GM18505 (cell line): Measurements from ENCODE around the gene LLCFC1.

Source experiments
- ATAC-seq: cut with Tn5 transposase; IDR thresholded peaks from one replicate; pipeline ENCODE4 v1.9.1; 2021; ENCODE audit not compliant: unreplicated experiment
- POLR2A ChIP-seq: IDR thresholded peaks from 4 replicates; pipeline ENCODE4 v1.6.1; 2011; ENCODE audit warnings: borderline replicate concordance; ENCODE audit not compliant: insufficient read depth, insufficient read length; ENCODE audit errors: extremely low read depth

LLCFC1 gene

DNA sequence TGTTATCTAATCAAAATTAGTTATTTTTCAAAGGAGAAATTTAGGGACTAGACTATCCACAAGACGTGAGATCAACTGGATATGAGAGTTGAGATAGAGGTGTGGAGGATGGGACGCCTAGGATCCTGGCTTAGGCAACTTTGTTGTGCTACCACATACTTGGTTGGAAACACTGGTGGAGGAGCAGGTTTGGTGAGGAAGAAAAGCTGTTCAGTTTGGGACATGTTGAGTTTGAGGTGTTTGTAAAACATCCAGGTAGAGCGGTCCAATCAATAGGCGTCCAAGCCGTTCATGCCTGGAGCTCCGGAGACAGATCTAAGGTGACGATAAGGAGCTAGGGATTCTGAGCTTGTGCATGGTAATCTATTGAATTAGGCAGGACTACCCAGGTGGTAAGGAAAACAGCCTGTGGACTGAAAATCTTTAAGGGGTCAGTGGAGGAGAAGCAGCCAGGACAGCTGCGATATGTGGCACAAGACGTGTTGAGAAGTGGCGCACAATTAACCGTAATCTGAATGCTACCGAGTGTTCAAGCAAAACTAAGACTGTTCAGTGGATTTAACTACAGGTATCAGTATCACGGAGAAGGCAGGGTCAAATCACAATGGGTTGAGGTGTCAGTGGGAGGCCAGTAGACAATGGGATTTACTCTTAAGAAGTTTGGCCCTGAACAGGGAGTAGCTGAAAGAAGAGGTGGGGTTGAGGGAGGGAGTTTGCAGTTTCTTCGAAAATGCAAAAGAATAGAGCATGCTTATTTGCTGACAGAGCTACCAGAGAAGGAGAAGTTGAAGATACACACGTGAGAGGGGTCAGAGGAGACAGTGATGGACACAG is 37.6 kb upstream of the LLCFC1 start:
- TF ChIP-seq POLR2A, result no peak
- no peak for ATAC-seq

DNA sequence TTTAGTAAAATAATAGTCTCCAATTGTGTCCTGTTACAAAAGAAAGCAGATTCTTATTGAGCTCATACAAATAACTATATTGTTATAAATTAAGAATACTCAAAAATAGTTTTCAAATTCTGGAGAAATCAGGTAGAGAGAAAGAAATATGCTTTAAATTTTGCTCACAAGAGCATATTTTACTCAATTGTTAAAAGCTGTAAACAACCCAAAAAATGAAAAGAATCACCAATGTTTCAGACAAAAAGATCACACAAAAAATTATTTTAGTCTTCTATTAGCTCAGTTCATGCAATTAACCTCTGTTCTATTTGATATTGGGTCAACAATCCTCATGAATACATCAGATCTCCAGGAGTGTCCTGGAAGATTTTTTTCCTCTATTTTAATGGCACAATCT is 35.2 kb upstream of the LLCFC1 start:
- no peak for ATAC-seq
- no peak for TF ChIP-seq POLR2A

DNA sequence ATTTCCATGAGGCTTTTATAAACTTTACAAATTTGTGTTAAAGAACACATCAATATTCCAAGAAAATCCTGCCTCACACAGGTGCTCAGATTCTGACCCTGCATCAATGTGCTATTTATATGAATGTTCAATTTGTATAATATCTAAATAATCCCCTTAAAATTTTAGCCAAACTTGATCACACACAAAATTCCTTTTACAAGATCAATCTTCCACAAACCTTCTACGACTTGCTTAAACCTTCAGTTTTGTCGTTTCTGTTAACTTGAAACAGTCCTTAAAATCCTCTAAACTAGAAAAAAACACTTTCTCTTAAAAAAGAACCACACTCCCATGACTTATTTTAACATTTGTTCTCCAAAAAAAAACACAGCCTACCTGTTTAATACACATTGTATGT is 33.5 kb upstream of the LLCFC1 start:
- no peak for ATAC-seq
- TF ChIP-seq POLR2A, result no peak

DNA sequence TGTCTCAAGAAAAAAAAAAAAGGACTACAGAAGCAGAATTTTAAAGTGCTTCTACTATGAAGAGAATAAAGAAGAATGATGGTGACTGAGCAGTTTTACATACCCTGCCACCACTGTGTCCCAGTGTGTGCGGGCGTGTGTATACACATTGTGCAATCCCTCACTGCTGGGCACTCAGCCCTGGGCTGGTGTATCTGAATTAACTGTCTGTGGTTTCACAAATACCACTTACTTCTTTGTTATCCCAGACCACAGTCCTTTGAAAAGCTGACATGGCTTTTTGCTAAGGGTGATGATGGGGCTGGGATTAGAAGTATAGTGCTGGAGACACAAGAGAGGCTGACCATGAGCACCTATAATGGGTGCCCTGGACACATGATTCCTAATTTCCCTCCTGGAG is 32.6 kb upstream of the LLCFC1 start:
- ATAC-seq, result no peak
- TF ChIP-seq POLR2A, result no peak

- no peak for TF ChIP-seq POLR2A
- no peak for ATAC-seq
Measured at GRCh38 chr7:142908290-142908689, 31.0 kb upstream of the LLCFC1 start.

- no peak for ATAC-seq
Measured at GRCh38 chr7:142908921-142909890, 30.1 kb upstream of the LLCFC1 start.

DNA sequence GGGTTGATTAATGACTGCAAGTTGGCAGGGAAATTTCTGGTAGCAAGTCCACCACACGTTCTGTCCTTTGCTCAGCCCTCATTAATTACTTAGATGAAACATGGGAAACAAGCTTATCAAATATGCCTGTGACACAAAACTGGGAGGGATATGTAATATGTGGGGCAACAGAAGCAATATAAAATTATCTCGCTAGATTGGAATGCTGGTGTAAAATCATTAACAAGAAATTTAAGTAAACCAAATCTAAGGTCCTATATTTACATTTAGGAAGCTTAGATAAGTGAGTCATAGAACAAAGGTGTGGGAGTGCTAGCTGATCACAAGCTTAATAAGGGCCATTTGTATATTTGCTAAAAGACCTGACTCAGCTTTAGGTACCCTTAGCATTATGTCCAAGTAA is 29.3 kb upstream of the LLCFC1 start:
- TF ChIP-seq POLR2A, result no peak
- ATAC-seq, result no peak

More at GRCh38 chr7:142908921-142909890, 30.1 kb upstream of the LLCFC1 start:
- no peak for TF ChIP-seq POLR2A

DNA sequence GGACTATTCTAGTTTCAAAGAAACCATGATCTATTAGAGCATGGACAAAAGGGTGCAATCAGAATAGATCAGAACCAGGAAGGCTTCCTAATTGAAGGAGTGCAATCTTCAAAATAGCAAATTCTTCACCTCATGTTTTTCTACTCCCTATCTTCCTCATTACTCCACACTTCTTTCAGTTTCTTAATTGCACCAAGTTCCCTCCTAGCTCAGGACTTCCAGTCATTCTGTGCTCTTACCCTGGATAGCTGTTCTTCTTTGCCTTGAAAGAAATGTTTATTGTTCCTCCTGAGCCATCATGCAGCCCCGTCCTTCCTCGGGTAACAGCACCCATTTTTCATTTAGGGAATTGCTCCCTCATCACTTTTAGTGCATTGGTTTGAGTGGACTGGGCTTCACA is 28.8 kb upstream of the LLCFC1 start:
- ATAC-seq, result no peak
- TF ChIP-seq POLR2A, result no peak

DNA sequence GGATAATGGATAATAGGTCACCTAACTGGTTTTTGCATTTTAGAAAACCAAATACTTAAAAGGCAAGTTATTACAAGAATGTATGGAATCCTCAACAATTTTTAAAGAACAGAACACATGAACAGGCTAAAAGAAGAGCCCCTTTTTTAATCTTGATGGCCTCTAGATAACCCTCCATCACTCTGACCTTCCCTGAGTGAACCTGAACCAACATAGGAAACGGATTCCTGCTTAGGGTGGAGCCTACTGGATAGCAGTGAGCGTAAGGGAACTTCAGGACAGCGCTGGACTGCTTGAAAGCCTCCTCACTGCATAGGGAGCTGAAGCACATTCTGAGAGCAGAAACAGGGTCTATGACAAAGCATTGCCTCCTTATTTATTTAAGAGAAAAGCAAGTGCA is 26.2 kb upstream of the LLCFC1 start:
- TF ChIP-seq POLR2A, result no peak
- ATAC-seq, result no peak

DNA sequence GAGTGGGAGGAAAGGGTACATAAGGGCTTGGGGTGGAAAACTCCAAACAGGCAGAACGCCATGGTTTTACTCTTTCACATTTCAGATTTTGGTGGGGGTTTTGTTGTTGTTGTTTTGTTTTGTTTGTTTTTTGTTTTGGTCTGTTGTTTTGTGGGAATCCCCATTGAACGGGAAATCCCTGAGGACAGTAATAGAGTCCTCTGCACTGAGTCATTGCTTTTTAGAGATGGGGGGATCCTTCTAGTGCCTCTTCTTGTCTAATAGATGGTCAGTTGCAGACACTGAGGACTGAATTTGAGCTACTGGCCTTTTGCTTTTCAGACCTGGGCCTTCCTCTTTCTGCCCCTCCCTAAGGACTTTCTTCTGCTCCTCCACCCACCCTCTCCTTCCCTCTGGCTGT is 25.7 kb upstream of the LLCFC1 start:
- no peak for TF ChIP-seq POLR2A
- ATAC-seq, result no peak

DNA sequence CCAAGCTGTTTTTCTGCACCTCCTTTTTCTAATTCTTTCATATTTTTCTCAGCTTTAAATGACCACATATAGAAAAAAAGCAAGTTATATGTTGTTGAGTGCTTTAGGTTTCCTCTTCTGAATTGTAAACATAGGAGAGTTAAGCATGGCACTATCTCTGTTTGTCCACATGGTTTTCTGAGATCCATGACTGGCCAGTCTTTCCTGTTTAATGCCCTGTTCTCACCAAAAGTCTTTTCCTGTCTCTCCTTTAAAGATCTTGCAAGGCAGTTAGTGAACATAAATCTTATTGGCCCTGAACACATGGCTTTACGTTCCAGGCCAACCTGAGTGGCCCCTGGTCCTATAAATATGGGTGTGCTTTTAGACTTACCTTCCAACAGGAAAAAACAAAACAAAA is 25.2 kb upstream of the LLCFC1 start:
- no peak for TF ChIP-seq POLR2A
- ATAC-seq, result no peak

- no peak for ATAC-seq
- no peak for TF ChIP-seq POLR2A
Measured at GRCh38 chr7:142915315-142915714, 24.0 kb upstream of the LLCFC1 start.

- ATAC-seq, result no peak
- TF ChIP-seq POLR2A, result no peak
Measured at GRCh38 chr7:142916508-142916907, 22.8 kb upstream of the LLCFC1 start.
